ENCODE measurements around the gene KRIT1.

DNA sequence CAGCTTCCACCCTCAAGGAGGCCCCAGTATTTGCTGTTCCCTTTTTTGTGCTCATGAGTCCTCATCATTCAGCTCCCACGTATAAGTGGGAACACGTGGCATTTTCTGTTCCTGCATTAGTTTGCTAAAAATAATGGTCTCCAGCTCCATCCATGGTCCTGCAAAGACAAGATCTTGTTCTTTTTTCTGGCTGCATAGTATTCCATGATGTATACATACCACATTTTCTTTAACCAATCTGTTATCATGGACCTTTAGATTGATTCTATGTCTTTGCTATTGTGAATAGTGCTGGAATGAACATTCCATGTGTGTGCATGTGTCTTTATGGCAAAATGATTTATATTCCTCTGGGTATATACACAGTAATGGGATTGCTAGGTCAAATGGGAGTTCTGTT lies 17.0 kb downstream of the KRIT1 start:
- TF ChIP-seq, protein P1, sequence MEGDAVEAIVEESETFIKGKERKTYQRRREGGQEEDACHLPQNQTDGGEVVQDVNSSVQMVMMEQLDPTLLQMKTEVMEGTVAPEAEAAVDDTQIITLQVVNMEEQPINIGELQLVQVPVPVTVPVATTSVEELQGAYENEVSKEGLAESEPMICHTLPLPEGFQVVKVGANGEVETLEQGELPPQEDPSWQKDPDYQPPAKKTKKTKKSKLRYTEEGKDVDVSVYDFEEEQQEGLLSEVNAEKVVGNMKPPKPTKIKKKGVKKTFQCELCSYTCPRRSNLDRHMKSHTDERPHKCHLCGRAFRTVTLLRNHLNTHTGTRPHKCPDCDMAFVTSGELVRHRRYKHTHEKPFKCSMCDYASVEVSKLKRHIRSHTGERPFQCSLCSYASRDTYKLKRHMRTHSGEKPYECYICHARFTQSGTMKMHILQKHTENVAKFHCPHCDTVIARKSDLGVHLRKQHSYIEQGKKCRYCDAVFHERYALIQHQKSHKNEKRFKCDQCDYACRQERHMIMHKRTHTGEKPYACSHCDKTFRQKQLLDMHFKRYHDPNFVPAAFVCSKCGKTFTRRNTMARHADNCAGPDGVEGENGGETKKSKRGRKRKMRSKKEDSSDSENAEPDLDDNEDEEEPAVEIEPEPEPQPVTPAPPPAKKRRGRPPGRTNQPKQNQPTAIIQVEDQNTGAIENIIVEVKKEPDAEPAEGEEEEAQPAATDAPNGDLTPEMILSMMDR (IDR thresholded peaks at IDR 0.05): no peak
- TF ChIP-seq POLR2A (IDR thresholded peaks at IDR 0.05): no peak

Measured in prostate gland (tissue), 2 donors.